GM12892 (cell line): ENCODE results near the gene SRM.
"Not testable (repeated sequence)": the region's sequence is repeated elsewhere in the genome, so short reads cannot be mapped to it uniquely, and the experiment has no call there.

Source experiments
- POLR2A ChIP-seq: IDR thresholded peaks from 2 replicates; pipeline ENCODE4 v1.6.1; 2011; ENCODE audit warnings: low read depth, low read length, control low read depth
- POLR2AphosphoS5 ChIP-seq: IDR thresholded peaks from 2 replicates; pipeline ENCODE4 v1.6.1; 2011; ENCODE audit warnings: low read depth, low read length, control low read depth
- TAF1 ChIP-seq: IDR thresholded peaks from 2 replicates; pipeline ENCODE4 v1.6.1; 2011; ENCODE audit warnings: low read depth, mild to moderate bottlenecking, control low read depth, low read length, borderline replicate concordance

DNA sequence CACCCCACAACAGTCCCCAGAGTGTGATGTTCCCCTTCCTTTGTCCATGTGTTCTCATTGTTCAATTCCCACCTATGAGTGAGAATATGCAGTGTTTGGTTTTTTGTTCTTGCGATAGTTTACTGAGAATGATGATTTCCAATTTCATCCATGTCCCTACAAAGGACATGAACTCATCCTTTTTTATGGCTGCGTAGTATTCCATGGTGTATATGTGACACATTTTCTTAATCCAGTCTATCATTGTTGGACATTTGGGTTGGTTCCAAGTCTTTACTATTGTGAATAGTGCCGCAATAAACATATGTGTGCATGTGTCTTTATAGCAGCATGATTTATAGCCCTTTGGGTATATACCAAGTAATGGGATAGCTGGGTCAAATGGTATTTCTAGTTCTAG is 24.0 kb upstream of the SRM start:
- not testable (repeated sequence) for TF ChIP-seq POLR2A, POLR2AphosphoS5, TAF1
